Activated T-cell treated with anti-CD3 and anti-CD28 coated beads for 24 hours (primary cell): ENCODE results near the gene SYF2.
"Not testable (repeated sequence)": the region's sequence is repeated elsewhere in the genome, so short reads cannot be mapped to it uniquely, and the experiment has no call there.

Experiments used
- DNase-seq: peaks from one replicate; pipeline ENCODE4 v3.0.0-alpha.2; 2020; ENCODE audit warnings: low read depth

Gene SYF2

GRCh38 chr1:25245809-25246599, 13.7 kb upstream of the SYF2 start:
- no peak for DNase-seq

- DNase-seq: no peak
Observed at GRCh38 chr1:25245393-25245792, 13.1 kb upstream of the SYF2 start.

- DNase-seq: no peak
Observed at GRCh38 chr1:25243907-25244306, 11.6 kb upstream of the SYF2 start.

- peak; percentile 87 for DNase-seq
Observed at GRCh38 chr1:25239681-25240541, 7.6 kb upstream of the SYF2 start.

GRCh38 chr1:25238046-25238445, 5.7 kb upstream of the SYF2 start:
- no peak for DNase-seq

GRCh38 chr1:25236261-25236660, 4.0 kb upstream of the SYF2 start:
- DNase-seq: not testable (repeated sequence)

GRCh38 chr1:25235411-25235810, 3.1 kb upstream of the SYF2 start:
- not testable (repeated sequence) for DNase-seq

- peak; percentile 43 for DNase-seq
Observed at GRCh38 chr1:25232866-25233784, 823 bp upstream of the SYF2 start.

GRCh38 chr1:25223471-25223870, 8.8 kb downstream of the SYF2 start:
- no peak for DNase-seq

- DNase-seq: no peak
Observed at GRCh38 chr1:25222606-25223005, 9.7 kb downstream of the SYF2 start.

- DNase-seq: no peak
Observed at GRCh38 chr1:25220666-25221065, 11.6 kb downstream of the SYF2 start.

- no peak for DNase-seq
Observed at GRCh38 chr1:25219661-25220251, 12.5 kb downstream of the SYF2 start.

GRCh38 chr1:25217598-25218232, 14.6 kb downstream of the SYF2 start:
- DNase-seq: no peak

- DNase-seq: no peak
Observed at GRCh38 chr1:25217015-25217414, 15.3 kb downstream of the SYF2 start.

GRCh38 chr1:25216123-25216522, 16.2 kb downstream of the SYF2 start:
- DNase-seq: no peak

- DNase-seq: no peak
Observed at GRCh38 chr1:25212725-25213124, 19.6 kb downstream of the SYF2 start.

- no peak for DNase-seq
Observed at GRCh38 chr1:25210728-25211127, 21.6 kb downstream of the SYF2 start.

- DNase-seq: no peak
Observed at GRCh38 chr1:25209516-25209915, 22.8 kb downstream of the SYF2 start.

GRCh38 chr1:25208561-25209222, 23.6 kb downstream of the SYF2 start:
- no peak for DNase-seq

GRCh38 chr1:25208092-25208491, 24.2 kb downstream of the SYF2 start:
- no peak for DNase-seq

GRCh38 chr1:25206201-25206600, 26.1 kb downstream of the SYF2 start:
- no peak for DNase-seq
